ENCODE data around the gene NTMT1.
"Not testable (repeated sequence)": the region's sequence is repeated elsewhere in the genome, so short reads cannot be mapped to it uniquely, and the experiment has no call there.

NTMT1 gene

DNA sequence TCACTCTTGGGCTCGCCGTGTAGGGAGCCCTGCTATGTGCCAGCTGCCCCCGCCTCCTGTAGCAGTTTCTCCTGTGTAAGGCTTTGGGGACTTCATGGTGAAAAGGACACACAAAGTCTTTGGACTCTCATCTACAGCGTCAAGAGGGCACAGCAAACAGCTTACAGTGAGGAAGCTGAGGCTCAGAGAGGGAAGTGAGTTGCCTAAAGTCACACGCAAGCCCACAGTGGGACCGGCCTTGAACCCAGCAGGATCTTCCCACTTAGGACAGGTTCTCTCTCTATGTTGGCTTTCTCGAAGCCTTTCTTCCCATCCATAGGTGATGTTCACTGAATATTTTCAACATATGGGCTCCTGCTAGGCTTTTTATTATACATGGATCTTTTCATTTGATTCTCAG lies 29.7 kb downstream of the NTMT1 start:
- no peak for DNase-seq

GRCh38 chr9:129656795-129657390 lies 30.9 kb downstream of the NTMT1 start:
- DNase-seq = no peak

- no peak for DNase-seq
Measured at GRCh38 chr9:129661029-129661428, 35.1 kb downstream of the NTMT1 start.

GRCh38 chr9:129662239-129662638 lies 36.3 kb downstream of the NTMT1 start:
- DNase-seq = not testable (repeated sequence)

- no peak for DNase-seq
Measured at GRCh38 chr9:129664746-129665388, 38.9 kb downstream of the NTMT1 start.

- DNase-seq = no peak
Measured at GRCh38 chr9:129665389-129665775, 39.4 kb downstream of the NTMT1 start, which contains the start of gene PRRX2. Gene PRRX2, plus strand, starts transcription at chr9:129665647. Its CDS starts 221 bp downstream, at chr9:129665868.

DNA sequence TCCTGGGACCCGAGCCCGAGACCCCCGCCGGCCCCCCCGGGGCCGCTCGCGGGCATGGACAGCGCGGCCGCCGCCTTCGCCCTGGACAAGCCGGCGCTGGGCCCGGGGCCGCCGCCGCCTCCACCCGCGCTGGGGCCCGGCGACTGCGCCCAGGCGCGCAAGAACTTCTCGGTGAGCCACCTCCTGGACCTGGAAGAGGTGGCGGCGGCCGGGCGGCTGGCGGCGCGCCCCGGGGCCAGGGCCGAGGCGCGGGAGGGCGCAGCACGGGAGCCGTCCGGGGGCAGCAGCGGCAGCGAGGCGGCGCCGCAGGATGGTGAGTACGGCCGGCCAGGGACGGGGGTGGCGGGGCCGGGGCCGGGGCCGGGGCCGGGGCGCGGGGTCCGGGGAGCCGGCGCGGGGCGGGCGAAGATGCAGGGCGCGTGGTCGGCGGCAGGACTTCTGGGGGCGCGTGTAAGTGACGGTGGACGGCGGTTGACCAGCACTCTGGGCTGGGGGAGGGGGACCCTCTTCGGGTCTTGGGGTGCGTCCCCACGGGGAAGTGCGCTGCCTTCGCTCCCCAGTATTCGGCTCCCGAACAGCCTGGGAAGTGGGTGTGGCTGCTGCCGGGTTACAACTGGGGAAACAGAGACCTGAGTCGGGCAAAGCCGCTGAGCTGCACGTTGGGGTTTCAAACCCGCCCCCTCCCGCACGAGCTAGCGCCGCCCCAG lies 40.0 kb downstream of the NTMT1 start:
- DNase-seq = no peak

DNA sequence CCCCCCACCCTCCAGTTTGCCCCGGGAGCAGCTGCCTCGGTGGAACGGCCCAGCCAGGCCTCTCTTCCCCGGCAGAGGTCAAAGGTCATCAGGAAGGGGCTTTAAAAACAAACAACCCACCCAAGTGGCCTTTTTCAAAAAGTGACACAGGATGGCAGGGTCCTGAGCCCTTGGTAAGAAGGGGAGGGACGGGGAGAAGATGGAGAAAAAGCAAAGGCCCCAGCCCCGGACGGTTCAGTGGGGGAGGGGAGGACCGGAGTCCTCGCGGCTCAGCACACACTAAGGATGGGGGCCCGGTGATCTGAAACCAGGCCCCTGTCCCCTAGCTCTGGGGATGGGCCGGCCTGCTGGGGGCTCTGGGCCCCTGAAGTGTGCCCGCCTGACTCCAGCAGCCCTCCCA lies 40.6 kb downstream of the NTMT1 start:
- no peak for DNase-seq

DNA sequence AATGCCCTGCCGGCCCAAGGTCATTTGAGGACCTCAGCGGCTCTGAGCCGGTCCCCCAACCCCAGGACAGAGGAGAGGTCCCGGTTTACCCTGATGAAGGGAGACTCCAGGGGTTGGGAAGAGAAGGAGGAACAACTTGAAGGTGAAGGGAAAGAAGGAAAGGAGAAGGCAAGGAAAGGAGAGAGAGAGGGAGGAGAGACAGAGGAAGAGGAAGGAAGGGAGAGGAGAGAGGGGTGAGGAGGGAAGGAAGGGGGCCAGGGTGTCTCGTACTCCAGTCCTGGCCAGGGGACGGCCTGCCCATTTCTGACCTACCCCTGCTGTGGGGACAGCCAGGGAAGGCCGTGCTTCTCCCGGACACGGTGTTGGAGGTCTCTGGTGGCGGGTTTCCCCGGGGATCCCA lies 41.4 kb downstream of the NTMT1 start:
- DNase-seq = no peak

- no peak for DNase-seq
Measured at GRCh38 chr9:129667850-129668249, 41.9 kb downstream of the NTMT1 start.

- DNase-seq = no peak
Measured at GRCh38 chr9:129669141-129669718, 43.3 kb downstream of the NTMT1 start.

GRCh38 chr9:129669946-129670345 lies 44.0 kb downstream of the NTMT1 start:
- no peak for DNase-seq

DNA sequence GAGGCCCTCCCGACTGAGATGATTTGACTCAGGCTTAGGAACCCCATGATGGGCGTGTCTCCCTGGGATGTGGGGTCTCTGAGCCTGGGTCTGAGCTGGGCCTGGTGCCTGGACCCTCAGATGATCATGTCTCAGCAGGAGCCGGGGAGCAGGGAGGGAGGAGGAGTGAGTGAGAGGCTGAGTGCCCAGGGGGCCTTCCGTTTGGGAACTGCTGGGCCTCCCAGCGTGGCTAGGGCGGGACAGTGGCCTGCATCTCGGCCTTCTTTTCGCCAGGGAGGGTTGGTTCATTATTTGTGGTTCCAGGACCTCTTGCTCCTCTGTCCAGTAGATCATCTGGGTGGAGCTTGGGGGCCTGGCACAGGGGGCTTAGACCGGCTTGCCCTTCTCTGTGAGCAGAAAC lies 45.1 kb downstream of the NTMT1 start:
- DNase-seq = no peak

- DNase-seq = no peak
Measured at GRCh38 chr9:129671519-129671918, 45.6 kb downstream of the NTMT1 start.

- DNase-seq = no peak
Measured at GRCh38 chr9:129672702-129673101, 46.7 kb downstream of the NTMT1 start.

DNA sequence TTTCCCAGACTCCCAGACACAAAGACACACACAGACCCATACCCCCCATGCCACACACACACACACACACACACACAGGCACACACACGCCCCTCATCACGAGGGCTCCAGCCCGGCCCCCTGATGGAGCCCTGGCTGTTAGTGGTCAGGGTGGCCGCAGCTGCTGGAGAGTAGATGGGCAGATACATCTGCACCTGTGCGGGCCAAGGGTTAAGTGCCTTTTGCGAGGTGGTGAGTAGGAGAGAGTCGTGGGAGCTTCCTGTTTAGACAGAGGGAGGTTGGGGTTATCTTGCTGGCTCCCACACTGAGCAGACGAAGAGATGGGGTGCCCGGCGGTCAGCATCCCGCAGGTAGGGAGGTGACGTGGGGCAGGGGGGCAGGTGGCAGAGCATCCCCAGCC lies 47.6 kb downstream of the NTMT1 start:
- DNase-seq = no peak

GRCh38 chr9:129674229-129674628 lies 48.3 kb downstream of the NTMT1 start:
- DNase-seq = no peak

DNA sequence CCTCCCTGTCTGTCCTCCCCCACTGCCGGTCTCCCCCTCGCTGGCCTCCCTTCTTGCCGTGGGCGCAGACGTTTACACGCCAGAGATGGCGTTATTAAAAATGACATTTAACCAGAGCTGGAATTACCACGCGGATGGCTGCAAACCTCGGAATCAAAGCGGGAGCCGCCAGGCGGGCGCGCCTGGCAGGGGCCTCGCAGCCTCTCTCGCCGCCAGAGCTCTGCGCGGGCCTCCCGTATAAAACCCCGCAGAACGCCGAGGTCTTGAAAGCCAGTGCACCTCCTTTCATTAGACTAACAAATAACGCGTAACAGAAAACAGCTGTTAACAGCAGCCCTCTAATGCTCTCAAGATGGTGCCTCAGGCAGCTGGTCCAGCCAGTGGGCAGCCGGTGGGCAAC lies 49.7 kb downstream of the NTMT1 start:
- DNase-seq = no peak

DNA sequence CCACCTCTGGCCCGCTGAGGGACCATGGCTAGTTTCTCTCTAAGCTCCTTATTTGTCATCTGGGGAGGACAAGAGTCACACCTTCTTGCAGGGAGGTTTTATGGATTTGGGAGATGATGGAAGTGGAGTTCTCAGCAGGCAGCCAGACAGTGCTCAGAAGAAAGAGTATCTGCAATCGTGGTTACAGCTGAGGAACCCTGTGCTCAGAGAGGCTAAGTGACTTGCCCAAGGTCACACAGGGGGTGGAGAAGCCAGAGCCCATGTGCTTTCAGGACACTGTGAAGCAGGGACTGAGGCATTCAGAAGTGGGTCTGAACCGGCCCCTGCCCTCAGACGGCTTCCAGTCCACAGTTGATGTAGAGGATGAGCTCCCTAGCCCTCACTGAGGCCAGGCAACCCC lies 50.3 kb downstream of the NTMT1 start:
- DNase-seq = no peak

DNA sequence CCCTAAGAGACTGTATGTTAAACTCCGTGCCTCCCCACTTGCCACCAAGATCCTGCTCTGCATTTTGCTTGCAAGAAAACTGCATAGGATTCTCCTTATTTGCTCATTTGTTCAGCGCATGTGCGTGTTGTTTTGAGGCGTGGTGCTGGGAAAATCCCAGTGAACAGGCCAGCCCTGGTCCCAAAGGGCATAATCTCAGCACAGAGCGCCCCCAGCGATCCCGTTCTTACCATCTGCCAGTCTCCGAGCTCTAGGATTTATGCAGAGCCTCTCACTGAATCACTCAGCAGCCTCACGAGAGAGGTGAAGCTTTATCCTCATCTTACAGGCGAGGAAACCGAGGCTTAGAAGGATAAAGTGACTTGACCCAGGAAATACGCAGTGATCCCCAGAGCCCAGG lies 51.0 kb downstream of the NTMT1 start:
- no peak for DNase-seq

- no peak for DNase-seq
Measured at GRCh38 chr9:129677456-129677855, 51.5 kb downstream of the NTMT1 start.

DNA sequence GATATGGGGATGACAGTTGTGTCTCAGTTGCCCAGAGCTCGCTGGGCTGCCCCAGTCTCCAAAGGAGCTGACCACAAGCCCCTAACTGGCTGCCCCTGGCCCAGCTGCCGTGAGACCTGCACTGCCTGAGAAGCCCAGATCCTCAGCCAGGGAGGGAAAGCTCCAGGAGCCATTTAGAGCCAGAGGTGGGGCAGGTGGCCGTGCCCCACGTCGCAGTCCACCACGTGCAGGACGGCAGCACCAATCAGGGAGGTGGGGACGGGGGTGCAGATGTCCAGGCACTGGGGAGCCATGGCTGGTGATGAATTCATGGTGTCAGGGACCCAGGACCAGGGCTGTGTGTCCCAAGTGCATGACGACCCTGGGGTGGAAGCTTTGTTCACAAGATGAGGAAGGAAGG lies 52.9 kb downstream of the NTMT1 start:
- DNase-seq = no peak

- DNase-seq = no peak
Measured at GRCh38 chr9:129679537-129679936, 53.6 kb downstream of the NTMT1 start.

DNA sequence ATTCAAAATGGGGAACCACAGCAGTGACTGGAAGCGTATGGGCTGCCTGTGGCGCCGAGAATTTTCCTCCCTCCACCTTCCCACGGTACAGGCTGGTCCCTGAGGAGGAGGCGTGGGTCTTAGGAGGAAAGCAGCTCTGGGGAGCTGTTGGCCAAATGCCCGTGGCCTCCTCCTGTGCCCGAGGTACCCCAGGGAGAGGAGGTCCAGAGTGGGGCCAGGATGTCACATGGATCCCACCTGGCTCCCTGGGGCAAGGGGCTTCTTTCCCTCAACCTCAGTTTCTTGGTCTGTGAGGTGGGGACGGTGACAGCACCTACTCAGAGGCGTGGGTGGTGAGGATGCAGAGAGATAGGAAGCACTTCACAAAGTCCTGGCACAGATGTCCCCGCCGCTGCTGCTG lies 56.0 kb downstream of the NTMT1 start:
- no peak for DNase-seq

Measured in AML-193 (cell line).